Lung (tissue), 12 donors: ENCODE measurements around the gene AQP12B. TPM values are rescaled to one million over a fixed set of nuclear protein-coding genes. Genes with fewer than 3 reads are reported as not detected.

Source experiments
- ATAC-seq: fragments of 200-7000 bp; cut with Tn5 transposase; one replicate; pipeline ENCODE4 v1.9.1; 2020; ENCODE audit warnings: moderate number of reproducible peaks; ENCODE audit not compliant: insufficient read depth, low FRiP score
- DNase-seq, 3 donors: peaks; one replicate each; pipeline ENCODE4 v3.0.0-alpha.2; 2013 to 2017
- H3K27ac ChIP-seq, 2 donors: one replicate each; pipeline ENCODE4 v1.5.1; 2013; ENCODE audit warnings: mild to moderate bottlenecking in 2 of 2, moderate library complexity in 2 of 2, control low read depth in 1 of 2, inconsistent platforms in 1 of 2, low read depth in 1 of 2, low read length in 1 of 2
- H3K27me3 ChIP-seq, 3 donors: one replicate each; pipeline ENCODE4 v1.5.1; 2013; ENCODE audit warnings: low read length in 2 of 3; ENCODE audit not compliant: control insufficient read depth in 3 of 3, insufficient read depth in 3 of 3
- H3K36me3 ChIP-seq, 4 donors: one replicate each; pipeline ENCODE4 v1.5.1; 2013; ENCODE audit warnings: low read length in 4 of 4, mild to moderate bottlenecking in 1 of 4, moderate library complexity in 1 of 4; ENCODE audit not compliant: control insufficient read depth in 4 of 4, insufficient read depth in 4 of 4
- H3K4me1 ChIP-seq, 5 donors: one replicate each; pipeline ENCODE4 v1.5.1; 2013; ENCODE audit warnings: low read length in 5 of 5, mild to moderate bottlenecking in 2 of 5, moderate library complexity in 1 of 5; ENCODE audit not compliant: control insufficient read depth in 5 of 5, insufficient read depth in 5 of 5
- H3K4me3 ChIP-seq: one replicate; pipeline ENCODE4 v1.5.1; 2013; ENCODE audit warnings: mild to moderate bottlenecking, control low read depth, moderate library complexity
- H3K9ac ChIP-seq, 2 donors: one replicate each; pipeline ENCODE4 v1.5.1; 2013; ENCODE audit warnings: low read length in 2 of 2, control low read depth in 1 of 2; ENCODE audit not compliant: insufficient read depth in 1 of 2
- H3K9me3 ChIP-seq, 4 donors: one replicate each; pipeline ENCODE4 v1.5.1; 2013; ENCODE audit warnings: low read length in 3 of 4, mild to moderate bottlenecking in 1 of 4, moderate library complexity in 1 of 4; ENCODE audit not compliant: control insufficient read depth in 4 of 4, insufficient read depth in 3 of 4
- WGBS, 2 donors: extraction: QIAGEN DNeasy Blood & Tissue Kit; methylation state at CpG; one replicate each; pipeline ENCODE4 v1.1.7; 2013; 5-methylcytosine and 5-hydroxymethylcytosine counted together
- polyA plus RNA-seq, 2 donors: library from polyadenylated mRNA; stranded (reverse); fragments of 200-250 nt; gene quantifications; one replicate each; pipeline ENCODE4 v1.2.1, GENCODE V29; 2013
- total RNA-seq, 2 donors: library from RNA; depleted of rRNA in 1 of 2; stranded (reverse); fragments of >200 nt in 1 of 2; gene quantifications; one replicate each; pipeline ENCODE4 v1.2.1, GENCODE V29; 2014 to 2021
- TF ChIP-seq, protein P1 (sequence below): IDR thresholded peaks from 2 replicates; pipeline ENCODE4 v1.5.1; 2012; ENCODE audit warnings: mild to moderate bottlenecking; ENCODE audit errors: control extremely low read depth, extremely low read depth
- donor health status: control.
- donor health status: control.
- donor health status: Bipolar disorder and iron deficiency.
- donor health status: healthy.
- donor health status: DM: yes; HTN: yes; CAD: no.

AQP12B gene
- total and polyA plus RNA-seq, 4 donors = 0.15 TPM; not detected in 3

DNA sequence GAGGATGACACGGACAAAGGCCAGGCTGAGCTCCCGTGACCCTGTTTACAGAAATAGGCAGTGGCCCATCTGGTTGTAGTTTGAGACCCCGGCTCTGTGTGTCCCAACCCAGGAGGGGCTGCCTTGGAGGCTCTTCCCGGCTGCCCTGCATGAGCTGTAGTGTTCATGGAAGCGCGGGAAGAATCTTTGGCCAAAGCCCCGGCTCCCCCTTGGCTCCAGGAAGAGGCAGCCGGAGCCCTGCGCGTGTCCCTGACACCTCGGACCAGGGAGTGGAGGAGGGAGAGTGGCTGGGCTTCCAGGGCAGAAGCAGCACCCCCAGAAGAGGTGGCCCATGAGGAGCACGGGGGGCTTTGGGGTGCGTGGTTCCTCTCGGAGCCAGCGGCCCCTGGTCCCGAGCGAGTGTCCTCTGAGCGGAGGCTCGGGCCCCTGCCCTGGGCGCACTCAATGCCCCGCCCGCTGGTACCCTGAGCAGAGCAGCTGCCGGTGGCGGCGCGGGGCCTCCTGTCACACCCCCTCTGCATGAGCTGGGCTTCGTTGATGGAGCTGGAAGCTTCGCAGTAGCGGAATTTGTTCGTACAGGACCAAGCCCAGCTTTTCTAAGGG lies 35.7 kb downstream of the AQP12B start:
- DNase-seq = no peak
- no peak overlapping the region for H3K27ac ChIP-seq
- WGBS, 2 donors = 70 to 81% methylated on average over 26 to 30 of the region's 30 CpGs
- H3K4me3 ChIP-seq = no peak overlapping the region
- no peaks in the 10 kb centered on the region for H3K4me1 ChIP-seq
- no peak for ATAC-seq
- H3K36me3 ChIP-seq = no peaks in the 10 kb centered on the region
- H3K9me3 ChIP-seq = peaks cover 0 to 11% (median 0%) of the 10 kb centered on the region in 4 donors
- TF ChIP-seq, protein P1, sequence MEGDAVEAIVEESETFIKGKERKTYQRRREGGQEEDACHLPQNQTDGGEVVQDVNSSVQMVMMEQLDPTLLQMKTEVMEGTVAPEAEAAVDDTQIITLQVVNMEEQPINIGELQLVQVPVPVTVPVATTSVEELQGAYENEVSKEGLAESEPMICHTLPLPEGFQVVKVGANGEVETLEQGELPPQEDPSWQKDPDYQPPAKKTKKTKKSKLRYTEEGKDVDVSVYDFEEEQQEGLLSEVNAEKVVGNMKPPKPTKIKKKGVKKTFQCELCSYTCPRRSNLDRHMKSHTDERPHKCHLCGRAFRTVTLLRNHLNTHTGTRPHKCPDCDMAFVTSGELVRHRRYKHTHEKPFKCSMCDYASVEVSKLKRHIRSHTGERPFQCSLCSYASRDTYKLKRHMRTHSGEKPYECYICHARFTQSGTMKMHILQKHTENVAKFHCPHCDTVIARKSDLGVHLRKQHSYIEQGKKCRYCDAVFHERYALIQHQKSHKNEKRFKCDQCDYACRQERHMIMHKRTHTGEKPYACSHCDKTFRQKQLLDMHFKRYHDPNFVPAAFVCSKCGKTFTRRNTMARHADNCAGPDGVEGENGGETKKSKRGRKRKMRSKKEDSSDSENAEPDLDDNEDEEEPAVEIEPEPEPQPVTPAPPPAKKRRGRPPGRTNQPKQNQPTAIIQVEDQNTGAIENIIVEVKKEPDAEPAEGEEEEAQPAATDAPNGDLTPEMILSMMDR = no peak
- peaks cover 3 to 10% (median 8%) of the 10 kb centered on the region in 3 donors for H3K27me3 ChIP-seq
- H3K9ac ChIP-seq = no peak overlapping the region

DNA sequence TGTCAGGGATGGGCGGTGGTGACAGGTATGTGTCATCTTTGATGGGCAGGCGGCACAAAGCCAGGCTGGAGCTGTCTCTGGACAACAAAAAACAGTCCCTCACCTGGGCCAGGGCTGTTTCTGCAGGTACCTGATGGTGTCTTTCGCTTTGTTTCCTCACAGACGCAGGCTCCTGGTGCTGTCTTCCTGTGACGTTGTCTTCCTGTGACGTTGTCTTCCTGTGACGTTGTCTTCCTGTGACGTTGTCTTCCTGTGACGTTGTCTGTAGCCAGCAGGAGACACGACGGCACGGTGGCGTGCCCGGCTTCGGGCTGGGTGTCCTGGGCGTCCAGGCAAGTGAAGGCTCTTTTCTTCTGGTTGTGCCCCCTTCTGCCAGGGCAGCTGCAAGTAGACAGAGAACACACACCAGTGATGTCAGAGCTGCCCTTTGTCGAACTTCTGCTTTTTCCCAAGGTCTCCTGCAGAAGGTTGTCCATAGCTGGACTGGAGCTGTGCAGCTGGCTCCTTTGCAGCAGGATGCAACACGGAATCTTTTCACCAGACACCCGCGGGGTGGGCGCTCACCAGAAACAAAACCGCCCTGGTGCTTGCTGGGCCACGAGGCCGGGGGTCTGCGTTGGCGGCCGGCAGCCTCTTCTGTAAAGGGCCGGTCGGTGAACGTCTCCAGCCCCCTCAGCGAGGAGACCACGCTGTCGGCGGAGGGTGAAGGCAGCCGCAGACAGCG lies 36.3 kb downstream of the AQP12B start:
- Histone ChIP-seq H3K9ac (no peak overlapping the region), H3K4me3 (no peak overlapping the region), H3K9me3 (peaks cover 0 to 9% (median 0%) of the 10 kb centered on the region in 4 donors), H3K4me1 (no peaks in the 10 kb centered on the region), H3K36me3 (no peaks in the 10 kb centered on the region), H3K27ac (no peak overlapping the region), H3K27me3 (peaks cover 3 to 10% (median 8%) of the 10 kb centered on the region in 3 donors)
- TF ChIP-seq, protein P1 = no peak
- DNase-seq (no peak), ATAC-seq (no peak)
- WGBS, 2 donors = 78 to 81% methylated on average over 36 of the region's 36 CpGs

DNA sequence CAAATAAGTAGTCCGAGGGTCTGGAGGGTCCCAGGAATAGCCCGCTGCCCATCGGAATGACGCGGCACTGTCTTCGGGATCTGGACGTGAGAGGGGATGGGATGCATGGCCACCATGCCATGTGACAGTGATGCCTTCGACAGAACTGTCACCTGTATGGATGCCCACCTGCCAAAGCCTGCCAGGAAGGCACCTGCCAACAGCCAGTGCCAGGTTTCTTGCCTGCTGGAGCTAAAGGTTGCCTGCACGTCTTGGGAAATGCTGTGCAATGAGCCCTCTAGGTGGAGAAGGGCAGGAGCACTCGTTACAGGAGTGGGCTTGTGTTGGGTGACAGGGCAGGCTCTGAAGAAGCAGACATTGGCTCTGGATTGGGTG lies 36.9 kb downstream of the AQP12B start:
- H3K27me3 ChIP-seq = peaks cover 3 to 11% (median 8%) of the 10 kb centered on the region in 3 donors
- WGBS, 2 donors = 91 to 94% methylated on average over 10 of the region's 10 CpGs
- H3K27ac ChIP-seq = no peak overlapping the region
- no peak overlapping the region for H3K4me3 ChIP-seq
- TF ChIP-seq, protein P1 = no peak
- no peak overlapping the region for H3K9ac ChIP-seq
- H3K36me3 ChIP-seq = no peaks in the 10 kb centered on the region
- H3K9me3 ChIP-seq = peaks cover 0 to 7% (median 0%) of the 10 kb centered on the region in 4 donors
- H3K4me1 ChIP-seq = no peaks in the 10 kb centered on the region
- ATAC-seq (no peak), DNase-seq (no peak)
